ENCODE results near the gene KCNMB3.

Gene KCNMB3

GRCh38 chr3:179200790-179201189 lies 50.1 kb downstream of the KCNMB3 start:
- DNase-seq (ENCODE audit: low read depth in 1 of 2, low spot score in 1 of 2): no peak

- DNase-seq (ENCODE audit: low read depth in 1 of 2, low spot score in 1 of 2): no peak
These were observed 54.2 kb downstream of the KCNMB3 start for GRCh38 chr3:179196700-179197099.

GRCh38 chr3:179196098-179196497 lies 54.8 kb downstream of the KCNMB3 start:
- no peak for DNase-seq (ENCODE audit: low read depth in 1 of 2, low spot score in 1 of 2)

GRCh38 chr3:179194931-179195330 lies 56.0 kb downstream of the KCNMB3 start:
- no peak for DNase-seq (ENCODE audit: low read depth in 1 of 2, low spot score in 1 of 2)
